ENCODE data around the gene TRAPPC2L. TPM values are rescaled to one million over a fixed set of nuclear protein-coding genes. Genes with fewer than 3 reads are reported as not detected.
"Not testable (repeated sequence)": the region's sequence is repeated elsewhere in the genome, so short reads cannot be mapped to it uniquely, and the experiment has no call there.

The TRAPPC2L gene
- total RNA-seq, 1 experiment from 2014 or later, result 48.8 TPM

- in situ Hi-C loops (cut with HindIII; ENCODE audit: low pct_unique_long_range_greater_than_20kb, low sequenced_read_pairs), result no loop called here
These were observed 40.0 kb upstream of the TRAPPC2L start for GRCh38 chr16:88816736-88817535.

GRCh38 chr16:88817785-88818574, 38.9 kb upstream of the TRAPPC2L start:
- in situ Hi-C loops (cut with HindIII; ENCODE audit: low pct_unique_long_range_greater_than_20kb, low sequenced_read_pairs), result no loop called here

More at GRCh38 chr16:88816736-88817535, 40.0 kb upstream of the TRAPPC2L start:
- DNase-seq (ENCODE audit: low read depth), result no peak

GRCh38 chr16:88818575-88818874, 38.4 kb upstream of the TRAPPC2L start:
- in situ Hi-C loops (cut with HindIII; ENCODE audit: low pct_unique_long_range_greater_than_20kb, low sequenced_read_pairs), result no loop called here
- DNase-seq (ENCODE audit: low read depth), result no peak

More at GRCh38 chr16:88817785-88818574, 38.9 kb upstream of the TRAPPC2L start:
- DNase-seq (ENCODE audit: low read depth), result no peak

GRCh38 chr16:88819126-88819525, 37.8 kb upstream of the TRAPPC2L start:
- in situ Hi-C loops (cut with HindIII; ENCODE audit: low pct_unique_long_range_greater_than_20kb, low sequenced_read_pairs), result no loop called here
- no peak for DNase-seq (ENCODE audit: low read depth)

- in situ Hi-C loops (cut with HindIII; ENCODE audit: low pct_unique_long_range_greater_than_20kb, low sequenced_read_pairs), result no loop called here
- DNase-seq (ENCODE audit: low read depth), result no peak
These were observed 36.4 kb upstream of the TRAPPC2L start for GRCh38 chr16:88820385-88821025.

GRCh38 chr16:88821168-88821850, 35.6 kb upstream of the TRAPPC2L start:
- in situ Hi-C loops (cut with HindIII; ENCODE audit: low pct_unique_long_range_greater_than_20kb, low sequenced_read_pairs), result no loop called here
- DNase-seq (ENCODE audit: low read depth), result no peak

- DNase-seq (ENCODE audit: low read depth), result no peak
- in situ Hi-C loops (cut with HindIII; ENCODE audit: low pct_unique_long_range_greater_than_20kb, low sequenced_read_pairs), result no loop called here
These were observed 34.5 kb upstream of the TRAPPC2L start for GRCh38 chr16:88822281-88823040.

- DNase-seq (ENCODE audit: low read depth); in situ Hi-C loops (cut with HindIII; ENCODE audit: low pct_unique_long_range_greater_than_20kb, low sequenced_read_pairs): not testable (repeated sequence)
These were observed 33.3 kb upstream of the TRAPPC2L start for GRCh38 chr16:88823646-88824045.

GRCh38 chr16:88824256-88825077, 32.5 kb upstream of the TRAPPC2L start:
- no peak for DNase-seq (ENCODE audit: low read depth)
- in situ Hi-C loops (cut with HindIII; ENCODE audit: low pct_unique_long_range_greater_than_20kb, low sequenced_read_pairs), result no loop called here

GRCh38 chr16:88825146-88825545, 31.8 kb upstream of the TRAPPC2L start:
- DNase-seq (ENCODE audit: low read depth), result no peak
- in situ Hi-C loops (cut with HindIII; ENCODE audit: low pct_unique_long_range_greater_than_20kb, low sequenced_read_pairs), result no loop called here

GRCh38 chr16:88826070-88826840, 30.7 kb upstream of the TRAPPC2L start:
- in situ Hi-C loops (cut with HindIII; ENCODE audit: low pct_unique_long_range_greater_than_20kb, low sequenced_read_pairs), result no loop called here
- DNase-seq (ENCODE audit: low read depth), result no peak

- no peak for DNase-seq (ENCODE audit: low read depth)
- in situ Hi-C loops (cut with HindIII; ENCODE audit: low pct_unique_long_range_greater_than_20kb, low sequenced_read_pairs), result no loop called here
These were observed 29.2 kb upstream of the TRAPPC2L start for GRCh38 chr16:88827727-88828126.

GRCh38 chr16:88828711-88829110, 28.2 kb upstream of the TRAPPC2L start:
- in situ Hi-C loops (cut with HindIII; ENCODE audit: low pct_unique_long_range_greater_than_20kb, low sequenced_read_pairs), result no loop called here
- no peak for DNase-seq (ENCODE audit: low read depth)

- in situ Hi-C loops (cut with HindIII; ENCODE audit: low pct_unique_long_range_greater_than_20kb, low sequenced_read_pairs), result no loop called here
- no peak for DNase-seq (ENCODE audit: low read depth)
These were observed 26.7 kb upstream of the TRAPPC2L start for GRCh38 chr16:88830258-88830657.

- DNase-seq (ENCODE audit: low read depth), result no peak
- in situ Hi-C loops (cut with HindIII; ENCODE audit: low pct_unique_long_range_greater_than_20kb, low sequenced_read_pairs), result no loop called here
These were observed 26.1 kb upstream of the TRAPPC2L start for GRCh38 chr16:88830783-88831182.

GRCh38 chr16:88831838-88832237, 25.1 kb upstream of the TRAPPC2L start:
- DNase-seq (ENCODE audit: low read depth), result peak; percentile 33
- in situ Hi-C loops (cut with HindIII; ENCODE audit: low pct_unique_long_range_greater_than_20kb, low sequenced_read_pairs), result no loop called here
